Peyer's patch (tissue), 4 donors: ENCODE measurements around the gene ZC3H8. TPM values are rescaled to one million over a fixed set of nuclear protein-coding genes. Genes with fewer than 3 reads are reported as not detected.
A peak's percentile ranks its signal among the peaks of the same experiment; 100 is the strongest.

ENCODE experiments used
- DNase-seq, 3 donors: peaks; one replicate each; pipeline ENCODE4 v3.0.0-alpha.2; 2017 to 2019
- H3K27ac ChIP-seq, 4 donors: fragments of 200-600 bp; sonication (generic); one replicate each; pipeline ENCODE4 v1.5.1; 2016 to 2019
- H3K27me3 ChIP-seq, 2 donors: fragments of 200-600 bp; sonication (generic); one replicate each; pipeline ENCODE4 v1.5.1; 2019
- H3K36me3 ChIP-seq, 3 donors: fragments of 200-600 bp; sonication (generic); one replicate each; pipeline ENCODE4 v1.5.1; 2016 to 2019
- H3K4me1 ChIP-seq, 4 donors: fragments of 200-600 bp; sonication (generic); one replicate each; pipeline ENCODE4 v1.5.1; 2016 to 2019
- H3K4me3 ChIP-seq, 4 donors: fragments of 200-600 bp; sonication (generic); 1 replicate in 3 of 4; 2 replicates in 1 of 4; pipeline ENCODE4 v1.5.1; 2016 to 2019; ENCODE audit warnings: mild to moderate bottlenecking in 1 of 4
- H3K9me3 ChIP-seq, 4 donors: fragments of 200-600 bp; sonication (generic); one replicate each; pipeline ENCODE4 v1.5.1; 2016 to 2019; ENCODE audit warnings: mild to moderate bottlenecking in 1 of 4
- POLR2A ChIP-seq, 2 donors: fragments of 450-650 bp; IDR thresholded peaks; one replicate each; pipeline ENCODE4 v1.5.1; 2017; ENCODE audit warnings: antibody characterized with exemption in 2 of 2, mild to moderate bottlenecking in 2 of 2, moderate library complexity in 2 of 2
- total RNA-seq, 4 donors: library from RNA; depleted of rRNA; stranded (reverse); fragments of >200 nt; gene quantifications; one replicate each; pipeline ENCODE4 v1.1.0, GENCODE V29; 2016
- TF ChIP-seq, protein P1 (sequence below), 6 experiments: fragments of 450-650 bp in 4 of 6; fragments of 200-600 bp in 2 of 6; sonication (generic) in 1 of 6; IDR thresholded peaks; one replicate each; pipeline ENCODE4 v1.5.1; 2017 to 2019; ENCODE audit warnings: antibody characterized with exemption in 6 of 6, mild to moderate bottlenecking in 3 of 6, moderate library complexity in 1 of 6

Gene ZC3H8
- total RNA-seq, 4 donors from 2014 or later: 21.9 to 92.4 (median 31.2) TPM

DNA sequence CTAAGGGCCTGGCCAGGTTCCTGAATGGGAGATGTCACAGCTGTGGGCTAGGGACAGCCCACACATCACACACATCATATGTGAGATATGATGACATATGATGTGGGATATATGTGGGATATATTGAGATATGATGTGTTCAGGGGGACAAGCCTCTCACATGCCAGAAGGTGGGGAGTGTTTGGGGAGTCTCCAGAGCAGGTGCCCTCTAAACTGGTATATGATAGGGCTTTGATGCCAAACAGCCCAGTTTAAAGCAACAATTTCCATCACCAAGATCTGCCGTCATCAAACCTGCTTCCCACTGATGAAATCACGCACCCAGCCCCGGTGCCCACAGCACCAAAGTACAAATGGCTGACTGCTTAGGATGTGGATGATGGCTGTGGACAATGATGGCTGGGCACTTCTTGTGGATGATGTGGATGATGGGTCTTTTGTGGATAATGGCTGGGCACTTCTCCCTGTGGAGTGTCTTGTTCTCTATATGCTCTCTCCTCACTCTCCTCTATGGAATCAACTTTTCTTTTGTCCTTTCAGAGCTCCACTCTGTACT, 65.8 kb downstream of the ZC3H8 start:
- H3K27ac ChIP-seq: peak overlapping the region in 3 of 4 donors; percentile 64 to 72 (median 70)
- H3K9me3 ChIP-seq: no peaks in the 10 kb centered on the region
- no peaks in the 10 kb centered on the region for H3K36me3 ChIP-seq
- H3K4me1 ChIP-seq: peaks cover 0 to 13% (median 3%) of the 10 kb centered on the region in 4 donors
- no peak overlapping the region for H3K4me3 ChIP-seq
- TF ChIP-seq, protein P1, sequence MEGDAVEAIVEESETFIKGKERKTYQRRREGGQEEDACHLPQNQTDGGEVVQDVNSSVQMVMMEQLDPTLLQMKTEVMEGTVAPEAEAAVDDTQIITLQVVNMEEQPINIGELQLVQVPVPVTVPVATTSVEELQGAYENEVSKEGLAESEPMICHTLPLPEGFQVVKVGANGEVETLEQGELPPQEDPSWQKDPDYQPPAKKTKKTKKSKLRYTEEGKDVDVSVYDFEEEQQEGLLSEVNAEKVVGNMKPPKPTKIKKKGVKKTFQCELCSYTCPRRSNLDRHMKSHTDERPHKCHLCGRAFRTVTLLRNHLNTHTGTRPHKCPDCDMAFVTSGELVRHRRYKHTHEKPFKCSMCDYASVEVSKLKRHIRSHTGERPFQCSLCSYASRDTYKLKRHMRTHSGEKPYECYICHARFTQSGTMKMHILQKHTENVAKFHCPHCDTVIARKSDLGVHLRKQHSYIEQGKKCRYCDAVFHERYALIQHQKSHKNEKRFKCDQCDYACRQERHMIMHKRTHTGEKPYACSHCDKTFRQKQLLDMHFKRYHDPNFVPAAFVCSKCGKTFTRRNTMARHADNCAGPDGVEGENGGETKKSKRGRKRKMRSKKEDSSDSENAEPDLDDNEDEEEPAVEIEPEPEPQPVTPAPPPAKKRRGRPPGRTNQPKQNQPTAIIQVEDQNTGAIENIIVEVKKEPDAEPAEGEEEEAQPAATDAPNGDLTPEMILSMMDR (IDR thresholded peaks at IDR 0.05): no peak
- no peak for TF ChIP-seq POLR2A (IDR thresholded peaks at IDR 0.05)
- DNase-seq: no peak
- no peaks in the 10 kb centered on the region for H3K27me3 ChIP-seq

DNA sequence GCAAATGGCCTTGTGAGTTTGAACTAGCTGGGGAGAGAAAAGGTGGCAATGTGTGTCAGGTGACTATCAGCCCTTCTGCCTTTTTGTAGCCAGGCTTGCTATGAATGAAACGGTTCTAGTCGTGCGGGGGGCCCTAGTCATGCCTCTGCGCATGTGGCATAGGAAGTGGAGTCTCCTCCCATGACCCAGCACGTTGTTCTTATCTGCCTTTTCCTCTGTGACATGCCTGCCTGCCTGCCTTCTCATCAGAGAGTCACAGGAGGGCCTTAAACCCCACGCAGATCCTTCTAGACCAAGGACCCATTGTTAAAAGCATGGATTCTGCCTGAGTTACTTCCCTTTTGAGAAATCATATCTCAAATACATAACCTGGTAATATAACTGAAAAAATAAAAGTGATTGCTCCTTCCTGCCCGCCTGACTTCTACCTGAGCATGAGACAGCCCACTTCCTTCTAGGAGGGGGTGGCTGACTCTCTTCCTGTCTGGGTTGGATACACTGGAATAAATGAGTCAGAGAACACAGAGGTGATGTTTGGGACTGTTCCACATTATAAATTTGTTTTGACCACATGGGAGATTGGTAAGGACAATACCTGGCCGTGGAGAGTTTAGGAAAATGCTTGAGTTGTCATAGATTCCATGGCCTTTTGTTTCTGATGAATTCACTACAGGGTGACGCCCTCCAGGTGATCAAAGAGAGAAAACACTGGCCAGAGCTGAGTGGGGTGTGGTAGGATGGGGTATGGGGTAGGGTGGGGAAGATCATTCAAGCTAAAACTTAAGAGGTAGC, 66.8 kb downstream of the ZC3H8 start:
- peak in 2 of 3 donors; percentile 71 to 80 for DNase-seq
- Histone ChIP-seq H3K9me3 (no peaks in the 10 kb centered on the region), H3K27ac (peak overlapping the region; percentile 59 to 72 (median 67)), H3K36me3 (no peaks in the 10 kb centered on the region), H3K27me3 (no peaks in the 10 kb centered on the region), H3K4me1 (peaks cover 0 to 13% (median 3%) of the 10 kb centered on the region in 4 donors), H3K4me3 (no peak overlapping the region)
- TF ChIP-seq, protein P1 (IDR thresholded peaks at IDR 0.05): no peak
- TF ChIP-seq POLR2A (IDR thresholded peaks at IDR 0.05): no peak

DNA sequence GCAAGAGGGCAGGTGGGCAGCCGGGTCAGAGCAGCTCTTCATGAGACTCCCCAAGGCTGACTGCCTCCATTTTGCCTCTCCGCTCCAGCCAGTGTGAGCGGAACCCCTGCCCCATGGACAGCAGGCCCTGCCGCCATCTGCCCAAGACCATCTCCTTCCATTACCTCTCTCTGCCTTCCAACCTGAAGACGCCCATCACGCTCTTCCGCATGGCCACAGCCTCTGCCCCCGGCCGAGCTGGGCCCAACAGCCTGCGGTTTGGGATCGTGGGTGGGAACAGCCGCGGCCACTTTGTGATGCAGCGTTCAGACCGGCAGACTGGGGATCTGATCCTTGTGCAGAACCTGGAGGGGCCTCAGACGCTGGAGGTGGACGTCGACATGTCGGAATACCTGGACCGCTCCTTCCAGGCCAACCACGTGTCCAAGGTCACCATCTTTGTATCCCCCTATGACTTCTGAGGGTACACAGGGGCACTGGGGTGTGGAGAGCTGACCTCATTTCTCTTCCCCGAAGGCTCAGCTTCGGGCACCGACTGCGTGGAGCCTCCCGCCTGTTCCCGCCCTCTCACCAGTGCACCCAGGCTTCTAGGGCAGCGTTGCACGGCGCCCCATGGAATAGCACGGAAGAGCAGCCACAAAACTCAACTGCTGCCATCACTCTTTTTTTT, 67.7 kb downstream of the ZC3H8 start:
- no peaks in the 10 kb centered on the region for H3K9me3 ChIP-seq
- peaks cover 0 to 13% (median 3%) of the 10 kb centered on the region in 4 donors for H3K4me1 ChIP-seq
- H3K27me3 ChIP-seq: no peaks in the 10 kb centered on the region
- no peaks in the 10 kb centered on the region for H3K36me3 ChIP-seq
- H3K4me3 ChIP-seq: no peak overlapping the region
- TF ChIP-seq, protein P1 (IDR thresholded peaks at IDR 0.05): no peak
- no peak for TF ChIP-seq POLR2A (IDR thresholded peaks at IDR 0.05)
- H3K27ac ChIP-seq: peak overlapping the region; percentile 59 to 72 (median 67)
- DNase-seq: no peak

DNA sequence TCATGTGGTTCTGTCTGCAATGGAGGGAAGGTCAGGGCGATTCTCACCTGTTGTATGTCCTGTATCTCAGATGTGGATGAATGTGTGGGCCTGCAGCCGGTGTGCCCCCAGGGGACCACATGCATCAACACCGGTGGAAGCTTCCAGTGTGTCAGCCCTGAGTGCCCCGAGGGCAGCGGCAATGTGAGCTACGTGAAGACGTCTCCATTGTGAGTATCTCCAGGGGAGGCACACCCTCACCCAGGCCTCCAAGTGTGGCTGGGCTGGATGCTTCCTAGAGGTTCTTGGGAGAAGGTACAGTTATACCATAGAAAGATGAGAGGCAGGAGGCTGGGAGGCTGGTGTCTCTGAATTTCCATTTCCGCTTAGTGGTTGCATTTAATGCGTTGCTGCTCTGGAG, 69.7 kb downstream of the ZC3H8 start:
- Histone ChIP-seq H3K27me3 (no peaks in the 10 kb centered on the region), H3K9me3 (no peaks in the 10 kb centered on the region), H3K4me3 (no peak overlapping the region), H3K4me1 (peaks cover 0 to 13% (median 5%) of the 10 kb centered on the region in 4 donors), H3K27ac (peak overlapping the region in 1 of 4 donors; percentile 21), H3K36me3 (no peaks in the 10 kb centered on the region)
- no peak for DNase-seq
- TF ChIP-seq, protein P1 (IDR thresholded peaks at IDR 0.05): no peak
- TF ChIP-seq POLR2A (IDR thresholded peaks at IDR 0.05): no peak

DNA sequence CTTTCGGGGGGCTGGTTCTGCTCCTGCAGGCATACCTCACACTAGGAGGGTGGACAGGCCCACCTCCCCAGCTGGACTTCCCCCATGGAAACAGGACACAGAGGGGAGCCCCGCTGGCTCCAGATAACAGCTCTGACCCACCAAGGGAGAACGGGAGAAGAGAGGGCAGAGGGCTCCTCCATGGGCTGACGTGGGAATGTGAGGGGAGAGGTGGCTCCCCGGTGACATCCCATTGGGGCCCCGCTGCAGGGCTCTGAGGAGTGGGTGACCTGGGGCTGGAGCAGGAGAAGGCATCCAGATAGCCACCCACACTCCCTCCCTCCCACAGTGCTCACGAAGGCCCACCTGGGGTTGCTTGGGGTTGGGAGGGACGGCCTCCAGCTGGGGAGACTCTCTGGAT, 70.7 kb downstream of the ZC3H8 start:
- Histone ChIP-seq H3K4me3 (no peak overlapping the region), H3K27ac (peak overlapping the region in 1 of 4 donors; percentile 70), H3K36me3 (no peaks in the 10 kb centered on the region), H3K9me3 (no peaks in the 10 kb centered on the region), H3K27me3 (no peaks in the 10 kb centered on the region), H3K4me1 (peaks cover 0 to 13% (median 5%) of the 10 kb centered on the region in 4 donors)
- no peak for DNase-seq
- TF ChIP-seq, protein P1 (IDR thresholded peaks at IDR 0.05): no peak
- TF ChIP-seq POLR2A (IDR thresholded peaks at IDR 0.05): no peak
